Breast epithelium (tissue), 3 donors: ENCODE results near the gene NEUROD4.

Experiments
- POLR2A ChIP-seq: fragments of 450-650 bp; IDR thresholded peaks from one replicate; pipeline ENCODE4 v1.6.1; 2016; ENCODE audit warnings: antibody characterized with exemption, mild to moderate bottlenecking, moderate library complexity
- TF ChIP-seq, protein P1 (sequence below), 3 donors: fragments of 450-650 bp; IDR thresholded peaks; one replicate each; pipeline ENCODE4 v1.5.1; 2016 to 2017; ENCODE audit warnings: antibody characterized with exemption in 3 of 3, mild to moderate bottlenecking in 3 of 3, moderate library complexity in 3 of 3

DNA sequence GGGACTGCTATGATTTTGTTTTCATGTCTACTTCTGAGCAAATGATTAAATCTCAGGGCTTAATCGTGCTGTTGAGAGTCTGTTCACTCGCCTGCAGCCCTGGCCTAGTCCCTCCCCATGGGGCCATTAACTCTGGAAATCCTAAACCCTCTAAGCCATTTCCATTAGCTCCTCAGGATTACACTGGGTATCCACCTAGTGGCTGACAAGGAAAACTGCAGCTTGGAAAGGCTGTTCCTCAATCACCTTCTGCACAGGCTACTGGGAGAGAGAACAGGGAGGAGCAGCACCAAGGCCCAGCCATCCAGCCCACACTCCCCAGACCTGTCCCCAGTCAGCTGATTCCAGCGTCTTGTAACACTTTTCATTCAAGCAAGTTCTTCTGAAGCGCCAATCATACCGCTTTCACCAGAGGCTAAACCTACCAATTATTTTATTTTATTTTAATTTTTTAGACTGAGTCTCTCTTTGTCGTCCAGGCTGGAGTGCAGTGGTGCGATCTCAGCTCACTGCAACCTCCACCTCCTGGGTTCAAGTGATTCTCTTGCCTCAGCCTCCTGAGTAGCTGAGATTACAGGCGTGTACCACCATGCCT lies 48.7 kb downstream of the NEUROD4 start:
- TF ChIP-seq POLR2A: no peak
- TF ChIP-seq, protein P1, sequence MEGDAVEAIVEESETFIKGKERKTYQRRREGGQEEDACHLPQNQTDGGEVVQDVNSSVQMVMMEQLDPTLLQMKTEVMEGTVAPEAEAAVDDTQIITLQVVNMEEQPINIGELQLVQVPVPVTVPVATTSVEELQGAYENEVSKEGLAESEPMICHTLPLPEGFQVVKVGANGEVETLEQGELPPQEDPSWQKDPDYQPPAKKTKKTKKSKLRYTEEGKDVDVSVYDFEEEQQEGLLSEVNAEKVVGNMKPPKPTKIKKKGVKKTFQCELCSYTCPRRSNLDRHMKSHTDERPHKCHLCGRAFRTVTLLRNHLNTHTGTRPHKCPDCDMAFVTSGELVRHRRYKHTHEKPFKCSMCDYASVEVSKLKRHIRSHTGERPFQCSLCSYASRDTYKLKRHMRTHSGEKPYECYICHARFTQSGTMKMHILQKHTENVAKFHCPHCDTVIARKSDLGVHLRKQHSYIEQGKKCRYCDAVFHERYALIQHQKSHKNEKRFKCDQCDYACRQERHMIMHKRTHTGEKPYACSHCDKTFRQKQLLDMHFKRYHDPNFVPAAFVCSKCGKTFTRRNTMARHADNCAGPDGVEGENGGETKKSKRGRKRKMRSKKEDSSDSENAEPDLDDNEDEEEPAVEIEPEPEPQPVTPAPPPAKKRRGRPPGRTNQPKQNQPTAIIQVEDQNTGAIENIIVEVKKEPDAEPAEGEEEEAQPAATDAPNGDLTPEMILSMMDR (IDR thresholded peaks at IDR 0.05): peak; percentile 19 to 56 (median 37)
